ENCODE data around the gene GRM7. TPM values are rescaled to one million over a fixed set of nuclear protein-coding genes. Genes with fewer than 3 reads are reported as not detected.

GRM7 gene
- total and polyA plus RNA-seq, 2 experiments from 2014 or later: 0.40 TPM; not detected in 1

DNA sequence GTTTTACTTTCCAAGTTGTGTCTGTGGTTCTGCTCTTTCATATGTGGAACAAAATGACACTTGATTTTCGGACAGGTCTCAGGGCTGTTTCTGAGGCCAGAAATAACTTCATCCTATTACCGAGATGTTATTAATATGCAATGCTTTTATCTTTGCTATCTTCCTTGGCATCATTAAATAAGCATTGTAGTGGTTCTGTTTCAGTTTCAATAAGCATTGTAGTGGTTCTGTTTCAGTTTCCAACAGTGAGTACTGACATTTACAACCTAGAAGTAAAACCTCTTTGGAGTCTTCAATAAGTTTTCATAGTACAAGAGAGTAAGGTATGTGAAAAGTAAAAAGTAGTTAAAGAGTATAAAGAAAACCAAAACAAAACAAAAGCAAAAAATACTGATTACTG is 746.2 kb downstream of the GRM7 start:
- no peaks in the 10 kb centered on the region for H3K4me1 ChIP-seq (ENCODE audit: insufficient read depth)
- H3K4me1 Mint-ChIP-seq: peaks cover 4% of the 10 kb centered on the region; the same call in 2 of the 3 replicates
- no peaks in the 10 kb centered on the region for H3K9me3 Mint-ChIP-seq
- H3K27me3 ChIP-seq (ENCODE audit: insufficient read depth): no peaks in the 10 kb centered on the region
- no peak overlapping the region for H3K4me3 ChIP-seq
- H3K9me2 ChIP-seq (ENCODE audit: insufficient read depth): no peaks in the 10 kb centered on the region
- no peak overlapping the region for H3K27ac ChIP-seq (ENCODE audit: low read depth)
- no peak for DNase-seq (ENCODE audit: low spot score)
- no peaks in the 10 kb centered on the region for H3K79me2 ChIP-seq (replicated peaks; ENCODE audit: insufficient read depth)
- no peak overlapping the region for H2AFZ ChIP-seq
- no peak for ATAC-seq
- H3K36me3 Mint-ChIP-seq (ENCODE audit: low read depth): no peaks in the 10 kb centered on the region
- H3K27ac Mint-ChIP-seq: no peak overlapping the region
- no peaks in the 10 kb centered on the region for H3K36me3 ChIP-seq (ENCODE audit: insufficient read depth)
- TF ChIP-seq STAT1 (IDR thresholded peaks at IDR 0.05; ENCODE audit: unreplicated experiment) (no peak), JUNB (IDR thresholded peaks at IDR 0.05; ENCODE audit: unreplicated experiment) (no peak), EZH2 (IDR thresholded peaks at IDR 0.05; ENCODE audit: low read depth, unreplicated experiment) (no peak), ZNF331 (CRISPR knock-in tag; IDR thresholded peaks at IDR 0.05; ENCODE audit: low read depth) (no peak), ZNF114 (CRISPR knock-in tag; IDR thresholded peaks at IDR 0.05) (no peak), CREB1 (CRISPR knock-in tag; IDR thresholded peaks at IDR 0.05; ENCODE audit: low read depth) (no peak)
- TF ChIP-seq, protein P1, sequence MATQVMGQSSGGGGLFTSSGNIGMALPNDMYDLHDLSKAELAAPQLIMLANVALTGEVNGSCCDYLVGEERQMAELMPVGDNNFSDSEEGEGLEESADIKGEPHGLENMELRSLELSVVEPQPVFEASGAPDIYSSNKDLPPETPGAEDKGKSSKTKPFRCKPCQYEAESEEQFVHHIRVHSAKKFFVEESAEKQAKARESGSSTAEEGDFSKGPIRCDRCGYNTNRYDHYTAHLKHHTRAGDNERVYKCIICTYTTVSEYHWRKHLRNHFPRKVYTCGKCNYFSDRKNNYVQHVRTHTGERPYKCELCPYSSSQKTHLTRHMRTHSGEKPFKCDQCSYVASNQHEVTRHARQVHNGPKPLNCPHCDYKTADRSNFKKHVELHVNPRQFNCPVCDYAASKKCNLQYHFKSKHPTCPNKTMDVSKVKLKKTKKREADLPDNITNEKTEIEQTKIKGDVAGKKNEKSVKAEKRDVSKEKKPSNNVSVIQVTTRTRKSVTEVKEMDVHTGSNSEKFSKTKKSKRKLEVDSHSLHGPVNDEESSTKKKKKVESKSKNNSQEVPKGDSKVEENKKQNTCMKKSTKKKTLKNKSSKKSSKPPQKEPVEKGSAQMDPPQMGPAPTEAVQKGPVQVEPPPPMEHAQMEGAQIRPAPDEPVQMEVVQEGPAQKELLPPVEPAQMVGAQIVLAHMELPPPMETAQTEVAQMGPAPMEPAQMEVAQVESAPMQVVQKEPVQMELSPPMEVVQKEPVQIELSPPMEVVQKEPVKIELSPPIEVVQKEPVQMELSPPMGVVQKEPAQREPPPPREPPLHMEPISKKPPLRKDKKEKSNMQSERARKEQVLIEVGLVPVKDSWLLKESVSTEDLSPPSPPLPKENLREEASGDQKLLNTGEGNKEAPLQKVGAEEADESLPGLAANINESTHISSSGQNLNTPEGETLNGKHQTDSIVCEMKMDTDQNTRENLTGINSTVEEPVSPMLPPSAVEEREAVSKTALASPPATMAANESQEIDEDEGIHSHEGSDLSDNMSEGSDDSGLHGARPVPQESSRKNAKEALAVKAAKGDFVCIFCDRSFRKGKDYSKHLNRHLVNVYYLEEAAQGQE (IDR thresholded peaks at IDR 0.05; ENCODE audit: unreplicated experiment): no peak
- no peak overlapping the region for H3K4me2 ChIP-seq
- H3K4me3 Mint-ChIP-seq: no peak overlapping the region
- H3F3A ChIP-seq (replicated peaks; ENCODE audit: low read depth): no peaks in the 10 kb centered on the region
- H3K27me3 Mint-ChIP-seq (ENCODE audit: insufficient read depth, low read depth, poor library complexity): no peaks in the 10 kb centered on the region
- no peaks in the 10 kb centered on the region for H4K20me1 ChIP-seq (replicated peaks; ENCODE audit: insufficient read depth)

DNA sequence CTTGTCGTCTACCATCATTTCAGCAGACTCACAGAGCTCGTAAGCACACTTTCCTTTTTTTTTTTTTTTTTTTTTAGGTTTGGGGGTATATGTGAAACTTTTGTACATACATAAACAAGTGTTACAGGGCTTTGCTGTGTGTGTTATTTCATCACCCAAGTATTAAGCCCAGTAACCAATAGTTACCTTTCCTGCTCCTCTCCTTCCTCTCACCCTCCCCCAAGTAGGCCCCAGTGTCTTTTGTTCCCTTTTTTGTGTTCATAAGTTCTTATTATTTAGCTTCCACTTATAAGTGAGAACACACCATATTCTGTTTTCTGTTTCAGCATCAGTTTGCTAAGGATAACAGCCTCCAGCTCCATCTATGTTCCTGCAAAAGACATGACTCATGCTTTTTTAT is 746.8 kb downstream of the GRM7 start:
- no peaks in the 10 kb centered on the region for H3F3A ChIP-seq (replicated peaks; ENCODE audit: low read depth)
- Mint-ChIP-seq H3K9me3 (no peaks in the 10 kb centered on the region), H3K4me1 (no peaks in the 10 kb centered on the region), H3K27me3 (ENCODE audit: insufficient read depth, low read depth, poor library complexity) (no peaks in the 10 kb centered on the region), H3K27ac (no peak overlapping the region), H3K36me3 (ENCODE audit: low read depth) (no peaks in the 10 kb centered on the region), H3K4me3 (no peak overlapping the region)
- H3K36me3 ChIP-seq (ENCODE audit: insufficient read depth): no peaks in the 10 kb centered on the region
- no peak overlapping the region for H3K27ac ChIP-seq (ENCODE audit: low read depth)
- H3K79me2 ChIP-seq (replicated peaks; ENCODE audit: insufficient read depth): no peaks in the 10 kb centered on the region
- no peaks in the 10 kb centered on the region for H4K20me1 ChIP-seq (replicated peaks; ENCODE audit: insufficient read depth)
- ATAC-seq (no peak), DNase-seq (ENCODE audit: low spot score) (no peak)
- no peaks in the 10 kb centered on the region for H3K9me2 ChIP-seq (ENCODE audit: insufficient read depth)
- no peak overlapping the region for H3K4me3 ChIP-seq
- H3K4me1 ChIP-seq (ENCODE audit: insufficient read depth): no peaks in the 10 kb centered on the region
- H2AFZ ChIP-seq: no peak overlapping the region
- no peak overlapping the region for H3K4me2 ChIP-seq
- no peaks in the 10 kb centered on the region for H3K27me3 ChIP-seq (ENCODE audit: insufficient read depth)
- no peak for TF ChIP-seq EZH2 (IDR thresholded peaks at IDR 0.05; ENCODE audit: low read depth, unreplicated experiment)
- TF ChIP-seq JUNB (IDR thresholded peaks at IDR 0.05; ENCODE audit: unreplicated experiment): no peak
- TF ChIP-seq EZH2phosphoT487 (IDR thresholded peaks at IDR 0.05; ENCODE audit: unreplicated experiment): no peak
- TF ChIP-seq, protein P2, sequence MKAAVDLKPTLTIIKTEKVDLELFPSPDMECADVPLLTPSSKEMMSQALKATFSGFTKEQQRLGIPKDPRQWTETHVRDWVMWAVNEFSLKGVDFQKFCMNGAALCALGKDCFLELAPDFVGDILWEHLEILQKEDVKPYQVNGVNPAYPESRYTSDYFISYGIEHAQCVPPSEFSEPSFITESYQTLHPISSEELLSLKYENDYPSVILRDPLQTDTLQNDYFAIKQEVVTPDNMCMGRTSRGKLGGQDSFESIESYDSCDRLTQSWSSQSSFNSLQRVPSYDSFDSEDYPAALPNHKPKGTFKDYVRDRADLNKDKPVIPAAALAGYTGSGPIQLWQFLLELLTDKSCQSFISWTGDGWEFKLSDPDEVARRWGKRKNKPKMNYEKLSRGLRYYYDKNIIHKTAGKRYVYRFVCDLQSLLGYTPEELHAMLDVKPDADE (IDR thresholded peaks at IDR 0.05): no peak
- TF ChIP-seq, protein P1 (IDR thresholded peaks at IDR 0.05; ENCODE audit: unreplicated experiment): no peak
